Testis (tissue), 3 donors: ENCODE results near the gene OOSP2. TPM values are rescaled to one million over a fixed set of nuclear protein-coding genes. Genes with fewer than 3 reads are reported as not detected.

Experiments used
- DNase-seq: peaks from one replicate; pipeline ENCODE4 v3.0.0-alpha.2; 2019
- H3K27ac ChIP-seq, 2 donors: fragments of 200-600 bp; sonication (generic); one replicate each; pipeline ENCODE4 v1.5.1; 2019
- H3K27me3 ChIP-seq: fragments of 200-600 bp; sonication (generic); one replicate; pipeline ENCODE4 v1.5.1; 2019
- H3K36me3 ChIP-seq: fragments of 200-600 bp; sonication (generic); one replicate; pipeline ENCODE4 v1.5.1; 2017; ENCODE audit warnings: low read depth; ENCODE audit errors: missing control alignments
- H3K4me1 ChIP-seq: fragments of 200-600 bp; sonication (generic); one replicate; pipeline ENCODE4 v1.5.1; 2019
- H3K4me3 ChIP-seq, 2 donors: fragments of 200-600 bp; sonication (generic); one replicate each; pipeline ENCODE4 v1.5.1; 2017 to 2019
- H3K9me3 ChIP-seq: fragments of 200-600 bp; sonication (generic); one replicate; pipeline ENCODE4 v1.5.1; 2017
- POLR2A ChIP-seq: fragments of 450-650 bp; IDR thresholded peaks from one replicate; pipeline ENCODE4 v1.6.1; 2017; ENCODE audit warnings: antibody characterized with exemption, mild to moderate bottlenecking, moderate library complexity
- WGBS, 2 donors: methylation state at CpG; one replicate each; pipeline ENCODE4 v1.1.5; 2018; 5-methylcytosine and 5-hydroxymethylcytosine counted together
- intact Hi-C: fragments of 100-400 bp; cut with DNase I; formaldehyde crosslinking; loops from one replicate; pipeline ENCODE4 v1.15.1; 2023; ENCODE audit warnings: low total_unique reads
- polyA plus RNA-seq: library from polyadenylated mRNA; stranded (reverse); fragments of 350-450 nt; fragmentation: Illumina TruSeq; extraction: RNeasy Lipid Tissue Mini Kit (QIAGEN cat#74804); gene quantifications from one replicate; pipeline ENCODE4 v1.2.3, GENCODE V29; 2014; ENCODE audit warnings: low read depth, low replicate concordance; ENCODE audit not compliant: insufficient read depth
- total RNA-seq, 2 donors: library from RNA; depleted of rRNA; stranded (reverse); fragments of >200 nt; gene quantifications; one replicate each; pipeline ENCODE4 v1.2.3, GENCODE V29; 2016
- TF ChIP-seq, protein P1 (sequence below), 3 experiments: fragments of 450-650 bp in 2 of 3; fragments of 200-600 bp in 1 of 3; sonication (generic) in 1 of 3; IDR thresholded peaks; one replicate each; pipeline ENCODE4 v1.5.1; 2016 to 2019; ENCODE audit warnings: antibody characterized with exemption in 3 of 3, mild to moderate bottlenecking in 2 of 3, moderate library complexity in 1 of 3

The OOSP2 gene
- total and polyA plus RNA-seq, 3 donors from 2014 or later = 41.9 to 73.2 (median 50.2) TPM

DNA sequence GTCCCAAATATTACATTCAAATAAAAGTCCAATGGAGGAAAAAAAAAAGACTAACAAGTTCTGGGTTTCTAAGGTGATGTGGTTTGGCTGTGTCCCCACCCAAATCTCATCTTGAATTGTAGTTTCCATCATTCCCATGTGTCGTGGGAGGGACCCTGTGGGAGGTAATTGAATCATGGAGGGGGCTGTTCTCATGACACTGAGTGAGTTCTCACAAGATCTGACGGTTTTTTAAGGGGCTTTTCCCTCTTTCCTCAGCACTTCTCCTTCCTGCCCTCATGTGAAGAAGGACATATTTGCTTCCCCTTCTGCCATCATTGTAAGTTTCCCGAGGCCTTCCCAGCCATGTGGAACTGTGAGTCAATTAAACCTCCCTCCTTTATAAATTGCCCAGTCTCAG lies 40.3 kb downstream of the OOSP2 start:
- no peak overlapping the region for H3K4me3 ChIP-seq
- H3K27me3 ChIP-seq = no peaks in the 10 kb centered on the region
- H3K9me3 ChIP-seq = no peaks in the 10 kb centered on the region
- no peaks in the 10 kb centered on the region for H3K4me1 ChIP-seq
- intact Hi-C loops = no loop called here
- no peaks in the 10 kb centered on the region for H3K36me3 ChIP-seq
- WGBS, 2 donors = 73 to 88% methylated on average over 3 of the region's 3 CpGs
- H3K27ac ChIP-seq = no peak overlapping the region
- DNase-seq = no peak
- TF ChIP-seq, protein P1, sequence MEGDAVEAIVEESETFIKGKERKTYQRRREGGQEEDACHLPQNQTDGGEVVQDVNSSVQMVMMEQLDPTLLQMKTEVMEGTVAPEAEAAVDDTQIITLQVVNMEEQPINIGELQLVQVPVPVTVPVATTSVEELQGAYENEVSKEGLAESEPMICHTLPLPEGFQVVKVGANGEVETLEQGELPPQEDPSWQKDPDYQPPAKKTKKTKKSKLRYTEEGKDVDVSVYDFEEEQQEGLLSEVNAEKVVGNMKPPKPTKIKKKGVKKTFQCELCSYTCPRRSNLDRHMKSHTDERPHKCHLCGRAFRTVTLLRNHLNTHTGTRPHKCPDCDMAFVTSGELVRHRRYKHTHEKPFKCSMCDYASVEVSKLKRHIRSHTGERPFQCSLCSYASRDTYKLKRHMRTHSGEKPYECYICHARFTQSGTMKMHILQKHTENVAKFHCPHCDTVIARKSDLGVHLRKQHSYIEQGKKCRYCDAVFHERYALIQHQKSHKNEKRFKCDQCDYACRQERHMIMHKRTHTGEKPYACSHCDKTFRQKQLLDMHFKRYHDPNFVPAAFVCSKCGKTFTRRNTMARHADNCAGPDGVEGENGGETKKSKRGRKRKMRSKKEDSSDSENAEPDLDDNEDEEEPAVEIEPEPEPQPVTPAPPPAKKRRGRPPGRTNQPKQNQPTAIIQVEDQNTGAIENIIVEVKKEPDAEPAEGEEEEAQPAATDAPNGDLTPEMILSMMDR (IDR thresholded peaks at IDR 0.05) = no peak
- no peak for TF ChIP-seq POLR2A

DNA sequence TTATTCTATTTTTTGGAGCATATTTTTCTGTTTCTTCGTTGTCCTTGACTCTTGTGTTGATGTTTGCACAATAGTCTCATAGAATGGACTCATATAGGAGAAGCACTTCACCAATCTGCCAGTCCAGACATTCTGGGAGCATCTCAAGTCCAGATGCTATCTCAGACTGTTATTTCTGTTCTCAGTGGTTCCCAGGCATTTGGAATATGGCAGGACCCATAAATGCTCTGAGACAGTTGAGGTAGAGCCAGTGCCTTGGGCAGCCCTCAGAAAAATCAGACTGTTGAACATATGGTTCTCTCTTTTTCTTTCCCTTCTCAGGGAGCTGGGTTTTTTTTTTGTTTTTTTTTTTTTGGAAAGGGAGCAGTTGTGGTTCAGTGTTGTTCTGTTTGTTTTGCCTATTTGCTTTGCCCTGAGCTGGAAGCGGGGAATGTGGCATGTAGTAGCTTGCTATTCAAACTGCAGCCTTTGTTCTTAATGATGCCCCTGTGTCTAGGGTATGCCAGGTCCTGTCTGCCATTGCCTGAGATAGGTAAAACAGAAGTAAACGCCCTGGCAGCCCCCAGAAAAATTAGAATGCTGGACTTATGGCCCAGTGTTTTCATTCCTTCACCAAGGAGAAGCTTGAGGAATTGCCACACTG lies 44.5 kb downstream of the OOSP2 start:
- no peak overlapping the region for H3K4me3 ChIP-seq
- TF ChIP-seq, protein P1 (IDR thresholded peaks at IDR 0.05) = no peak
- no peak for TF ChIP-seq POLR2A
- DNase-seq = no peak
- no peaks in the 10 kb centered on the region for H3K36me3 ChIP-seq
- intact Hi-C loops = no loop called here
- H3K27ac ChIP-seq = no peak overlapping the region
- no peaks in the 10 kb centered on the region for H3K27me3 ChIP-seq
- H3K4me1 ChIP-seq = no peaks in the 10 kb centered on the region
- 84 to 89% methylated on average over 3 of the region's 3 CpGs for WGBS, 2 donors
- no peaks in the 10 kb centered on the region for H3K9me3 ChIP-seq

DNA sequence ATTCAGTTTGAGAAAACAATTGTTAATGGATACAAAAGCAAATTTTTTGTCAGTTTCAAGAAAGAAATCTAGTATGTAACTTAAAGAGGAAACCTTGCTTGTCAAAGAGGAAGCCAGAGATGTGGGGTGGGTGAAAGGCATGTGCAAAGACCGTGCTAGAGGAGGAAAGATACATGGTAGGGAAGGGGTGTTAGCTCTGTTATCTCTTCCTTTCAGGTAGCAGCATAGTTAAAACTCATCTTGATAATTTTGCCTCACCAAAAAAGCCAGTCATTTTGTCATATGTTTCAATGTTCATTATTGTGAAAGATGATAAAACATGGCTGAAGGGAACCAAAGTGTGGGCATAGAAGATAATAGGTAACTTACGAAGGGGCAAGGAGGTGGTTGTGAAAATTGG lies 45.7 kb downstream of the OOSP2 start:
- intact Hi-C loops = no loop called here
- DNase-seq = no peak
- H3K4me3 ChIP-seq = no peak overlapping the region
- H3K4me1 ChIP-seq = no peaks in the 10 kb centered on the region
- TF ChIP-seq POLR2A = no peak
- TF ChIP-seq, protein P1 (IDR thresholded peaks at IDR 0.05) = no peak
- 78 to 90% methylated on average over 2 of the region's 2 CpGs for WGBS, 2 donors
- no peaks in the 10 kb centered on the region for H3K27me3 ChIP-seq
- H3K9me3 ChIP-seq = no peaks in the 10 kb centered on the region
- no peaks in the 10 kb centered on the region for H3K36me3 ChIP-seq
- H3K27ac ChIP-seq = no peak overlapping the region

DNA sequence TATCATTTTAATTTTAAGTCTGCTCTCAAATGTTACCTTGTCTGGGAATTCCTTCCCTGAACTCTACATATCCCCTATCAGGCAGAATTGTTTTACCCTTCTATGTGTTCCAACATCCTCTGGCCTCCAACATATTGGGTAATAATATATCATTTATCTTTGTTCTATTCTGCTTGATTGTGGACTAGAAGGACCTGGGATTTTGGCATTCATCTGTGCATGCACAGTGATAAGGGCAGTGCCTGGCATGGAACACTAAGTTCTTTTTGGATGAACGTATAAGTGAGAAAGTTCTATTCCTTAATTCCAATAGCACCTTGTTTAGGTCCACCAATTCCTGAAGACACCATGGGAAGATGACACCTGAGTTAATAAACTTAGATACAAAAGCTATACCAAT lies 47.0 kb downstream of the OOSP2 start:
- H3K27ac ChIP-seq = peak overlapping the region in 1 of 2 donors; percentile 28
- peaks cover 4% of the 10 kb centered on the region for H3K4me1 ChIP-seq
- TF ChIP-seq POLR2A = no peak
- TF ChIP-seq, protein P1 (IDR thresholded peaks at IDR 0.05) = no peak
- 41 to 42% methylated on average over 1 of the region's 1 CpG for WGBS, 2 donors
- H3K36me3 ChIP-seq = no peaks in the 10 kb centered on the region
- no peak overlapping the region for H3K4me3 ChIP-seq
- H3K9me3 ChIP-seq = no peaks in the 10 kb centered on the region
- intact Hi-C loops = no loop called here
- peak; percentile 34 for DNase-seq
- no peaks in the 10 kb centered on the region for H3K27me3 ChIP-seq

DNA sequence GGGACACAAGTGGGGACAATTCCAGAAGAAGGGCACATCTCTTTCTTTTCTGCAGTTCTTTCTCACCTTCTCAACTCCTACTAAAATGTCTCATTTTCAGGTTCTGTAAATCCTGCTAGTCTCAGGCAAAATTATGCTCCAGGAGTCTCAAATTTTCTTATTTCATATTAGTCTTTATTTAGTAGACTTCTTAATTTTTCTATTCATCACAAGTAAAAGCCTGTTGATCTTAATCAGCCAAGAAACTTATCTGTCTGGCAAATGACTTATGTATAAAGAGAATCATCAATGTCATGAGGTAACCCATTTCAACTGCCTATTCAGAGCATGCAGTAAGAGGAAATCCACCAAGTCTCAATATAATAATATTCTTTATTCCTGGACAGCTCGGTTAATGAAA lies 48.2 kb downstream of the OOSP2 start, which contains the start of gene MS4A2:
Gene MS4A2, plus strand, starts transcription at position 301 of the 400 bp plus-strand sequence. CDS start 102 bp downstream, outside the sequence.
- TF ChIP-seq, protein P1 (IDR thresholded peaks at IDR 0.05) = no peak
- no peak for TF ChIP-seq POLR2A
- 54 to 61% methylated on average over 1 of the region's 1 CpG for WGBS, 2 donors
- Histone ChIP-seq H3K36me3 (no peaks in the 10 kb centered on the region), H3K9me3 (no peaks in the 10 kb centered on the region), H3K27me3 (no peaks in the 10 kb centered on the region), H3K4me1 (peaks cover 7% of the 10 kb centered on the region), H3K27ac (peak within 1 kb of the TSS; percentile 56), H3K4me3 (no peak within 1 kb of the TSS)
- no peak for DNase-seq
- intact Hi-C loops = no loop called here
